GM03348 (cell line): ENCODE data around the gene PHLDB2.

ENCODE experiments used
- DNase-seq: peaks from one replicate; pipeline ENCODE4 v3.0.0; 2012; ENCODE audit warnings: low spot score

The PHLDB2 gene

DNA sequence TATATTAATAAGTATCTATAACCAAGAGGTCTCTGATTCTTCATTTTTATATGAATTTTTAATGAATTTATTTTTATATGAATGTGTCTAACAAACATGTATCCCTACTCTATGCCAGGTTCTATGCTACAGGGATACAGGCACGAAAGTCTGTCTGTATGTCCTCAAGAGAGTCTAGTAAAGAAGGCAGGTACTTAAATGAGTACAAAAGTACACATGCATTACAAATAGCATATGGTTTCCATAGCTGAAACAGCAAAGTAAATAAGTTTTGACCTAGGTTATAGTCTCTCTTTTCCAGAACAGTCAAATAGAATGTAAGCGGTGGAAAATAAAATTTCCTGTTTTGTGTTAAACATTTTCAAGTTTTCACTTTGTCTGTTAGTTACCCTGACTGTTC is 106.4 kb downstream of the PHLDB2 start:
- DNase-seq = no peak

DNA sequence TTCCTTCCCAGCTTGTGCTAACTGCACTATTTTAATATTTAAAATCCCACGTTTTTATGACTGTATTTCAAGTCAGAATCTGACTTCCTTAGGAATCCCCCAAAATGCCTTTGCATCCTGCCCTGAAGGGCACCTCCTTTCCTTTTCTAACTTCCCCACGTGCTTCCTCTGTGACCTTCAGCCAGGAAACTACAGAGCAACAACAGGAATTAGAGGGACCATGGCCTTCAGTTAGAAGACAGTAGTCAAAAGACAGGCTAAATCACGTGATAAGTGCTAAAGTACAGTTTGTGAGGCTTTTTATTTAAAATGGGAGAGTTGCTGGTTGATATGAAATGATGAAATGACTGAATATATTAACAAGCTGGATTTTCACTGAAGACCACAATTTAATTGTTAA is 108.0 kb downstream of the PHLDB2 start:
- no peak for DNase-seq

DNA sequence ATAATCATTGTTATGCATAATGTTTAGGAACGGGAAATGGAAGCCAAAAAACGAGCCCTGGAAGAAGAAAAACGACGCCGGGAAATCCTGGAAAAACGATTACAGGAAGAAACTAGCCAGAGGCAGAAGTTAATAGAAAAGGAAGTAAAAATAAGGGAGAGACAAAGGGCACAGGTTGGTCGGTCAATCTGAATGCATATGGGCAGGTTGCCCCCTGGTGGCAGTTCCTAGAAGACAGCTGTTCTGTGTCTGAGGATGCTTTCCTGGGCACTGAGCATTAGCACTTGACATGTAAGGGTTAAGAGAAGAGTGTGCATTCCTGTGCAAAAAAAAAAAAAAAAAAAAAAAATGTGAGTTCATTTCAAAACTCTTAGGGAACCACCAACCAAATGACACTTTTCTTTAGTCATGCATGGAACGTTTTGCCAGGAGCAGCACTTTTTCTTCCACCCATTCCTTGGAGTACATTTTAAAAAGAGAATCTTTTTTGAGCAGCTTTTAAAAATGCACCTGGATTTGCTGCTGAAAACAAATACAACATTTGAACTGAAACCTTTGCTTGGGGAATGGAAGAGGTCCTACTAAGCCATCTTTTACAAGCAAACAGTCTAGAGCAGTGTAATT is 108.7 kb downstream of the PHLDB2 start:
- peak; percentile 54 for DNase-seq

DNA sequence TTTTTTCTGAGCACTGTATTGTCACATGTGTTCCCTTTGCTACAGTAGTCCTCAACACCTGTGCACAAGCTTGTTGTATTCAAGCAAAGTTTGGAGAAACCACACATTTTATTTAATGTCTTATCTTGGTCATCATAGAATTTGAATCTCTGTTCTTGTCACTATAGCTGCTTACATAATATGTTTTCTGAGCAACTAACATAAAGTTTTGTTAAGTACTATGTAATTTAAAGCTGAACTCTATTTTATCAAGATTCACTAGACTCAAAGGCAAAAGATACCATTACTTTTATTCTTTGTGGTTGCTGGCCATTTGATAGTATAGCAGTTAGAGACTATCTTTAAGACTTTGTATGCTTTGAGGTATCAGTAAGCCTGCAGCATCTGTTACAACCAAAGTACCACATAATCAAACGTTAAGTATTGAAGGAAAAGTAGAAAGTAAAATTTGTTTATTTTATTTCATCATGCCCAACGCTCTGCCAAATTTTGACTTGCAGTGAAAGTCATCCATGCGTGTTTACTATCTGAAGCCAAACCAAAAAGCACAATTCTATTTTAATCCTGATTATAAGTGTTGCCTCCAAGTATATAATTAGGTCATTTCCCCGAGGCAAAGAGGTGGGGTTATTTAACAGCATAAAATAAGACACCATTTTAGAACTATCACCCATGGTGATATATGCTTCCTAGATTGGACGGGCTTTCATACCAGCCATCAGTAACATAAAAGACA is 109.4 kb downstream of the PHLDB2 start:
- no peak for DNase-seq

DNA sequence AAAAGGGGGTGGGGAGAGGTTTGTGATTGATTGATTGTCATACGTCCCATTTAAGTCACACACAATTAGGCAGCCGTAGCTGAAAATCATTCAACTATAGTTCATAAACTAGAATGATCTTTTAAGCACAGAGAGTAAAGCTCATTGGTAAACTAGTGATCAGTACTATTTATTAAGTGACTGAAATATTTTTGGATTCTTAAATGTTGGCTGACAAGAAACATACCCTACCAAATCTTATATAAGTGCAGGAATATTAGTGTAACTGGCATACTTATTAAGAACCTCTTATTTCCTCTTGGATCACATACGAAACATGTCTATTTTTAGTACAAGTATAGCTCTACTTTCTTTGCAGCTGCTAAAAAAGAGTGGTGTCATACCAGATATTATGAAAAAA is 111.3 kb downstream of the PHLDB2 start:
- DNase-seq = no peak

DNA sequence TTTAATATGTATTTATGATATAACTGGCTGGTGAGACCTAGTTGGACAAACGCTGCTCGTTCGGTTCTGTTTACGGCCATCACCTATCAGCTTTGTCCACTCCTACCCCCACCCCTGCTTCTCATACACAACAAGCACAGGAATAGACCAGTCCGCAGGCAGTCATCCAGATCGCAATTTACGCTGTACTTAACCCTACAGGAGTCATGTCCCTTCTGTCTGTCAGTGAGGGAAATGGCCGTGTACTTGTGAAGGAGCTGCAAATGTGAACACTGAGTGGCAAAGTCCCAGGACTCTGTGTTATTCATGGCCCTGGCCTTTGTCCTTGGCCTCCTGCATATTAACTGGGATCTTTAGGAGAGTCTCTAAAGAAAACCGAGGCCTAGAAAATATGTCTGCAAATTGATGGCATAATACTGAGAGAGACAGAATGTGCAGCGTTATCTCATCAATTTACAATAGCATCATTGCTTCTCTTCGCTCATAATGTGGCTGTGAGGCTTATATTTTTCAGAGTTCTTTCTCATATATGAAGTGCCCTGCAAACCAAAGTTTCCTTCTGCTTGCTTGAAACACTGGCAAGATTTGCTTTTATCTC is 112.6 kb downstream of the PHLDB2 start:
- no peak for DNase-seq

DNA sequence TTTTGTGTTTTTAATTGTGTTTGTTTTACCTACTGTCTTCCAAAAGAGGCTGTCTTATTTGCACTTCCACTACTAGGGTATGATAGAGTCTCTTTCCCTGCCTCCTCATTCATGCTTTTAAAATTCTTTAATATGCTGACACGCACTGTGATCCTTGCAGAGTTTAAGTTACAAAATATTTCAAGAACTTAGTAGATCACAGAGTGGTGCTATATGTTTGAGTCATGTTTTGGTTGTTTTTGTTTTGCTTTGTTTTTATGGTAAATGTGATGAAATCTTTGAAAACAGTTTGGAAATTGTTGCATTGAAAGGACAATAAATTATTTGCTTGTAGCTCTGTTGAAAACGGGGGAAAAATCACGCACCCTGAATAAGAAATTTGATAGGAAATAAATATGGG is 113.8 kb downstream of the PHLDB2 start:
- DNase-seq = no peak

DNA sequence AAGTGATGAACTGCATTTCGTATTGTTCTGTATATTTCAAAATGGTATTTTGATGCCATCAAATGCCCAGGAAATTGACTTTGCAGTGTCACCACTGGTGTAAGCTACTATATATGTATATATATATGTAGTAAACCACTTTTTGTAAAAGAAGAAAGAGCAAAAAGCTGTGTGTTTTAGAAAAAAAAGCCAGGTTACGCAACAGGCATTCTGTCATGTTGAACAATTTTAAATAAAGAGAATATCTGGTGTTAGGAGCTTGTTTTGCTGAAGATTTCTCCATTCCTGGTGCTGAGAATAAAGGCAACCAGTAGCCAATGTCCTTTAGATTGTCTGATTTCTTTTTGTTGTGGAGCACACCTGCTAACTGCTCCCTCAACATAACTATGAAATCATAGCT is 116.1 kb downstream of the PHLDB2 start:
- DNase-seq = no peak

DNA sequence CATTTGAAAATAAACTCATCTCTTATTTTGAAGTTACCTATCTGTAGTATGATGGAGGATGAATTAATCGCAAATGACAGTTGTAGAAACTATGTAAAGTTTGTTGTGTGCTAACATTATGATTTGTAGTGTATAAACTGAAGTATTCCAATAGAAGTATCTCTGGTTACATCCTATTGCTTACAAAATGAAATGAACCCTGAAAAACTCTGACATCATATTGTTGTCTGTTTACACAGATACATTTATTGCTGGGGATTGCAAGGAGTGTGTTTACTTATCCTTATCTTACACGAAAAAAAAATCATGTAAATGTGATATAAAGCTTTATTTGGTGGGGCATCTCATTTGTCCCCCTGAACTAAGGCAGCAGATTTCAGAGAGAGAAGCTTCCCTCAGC is 117.2 kb downstream of the PHLDB2 start:
- no peak for DNase-seq

DNA sequence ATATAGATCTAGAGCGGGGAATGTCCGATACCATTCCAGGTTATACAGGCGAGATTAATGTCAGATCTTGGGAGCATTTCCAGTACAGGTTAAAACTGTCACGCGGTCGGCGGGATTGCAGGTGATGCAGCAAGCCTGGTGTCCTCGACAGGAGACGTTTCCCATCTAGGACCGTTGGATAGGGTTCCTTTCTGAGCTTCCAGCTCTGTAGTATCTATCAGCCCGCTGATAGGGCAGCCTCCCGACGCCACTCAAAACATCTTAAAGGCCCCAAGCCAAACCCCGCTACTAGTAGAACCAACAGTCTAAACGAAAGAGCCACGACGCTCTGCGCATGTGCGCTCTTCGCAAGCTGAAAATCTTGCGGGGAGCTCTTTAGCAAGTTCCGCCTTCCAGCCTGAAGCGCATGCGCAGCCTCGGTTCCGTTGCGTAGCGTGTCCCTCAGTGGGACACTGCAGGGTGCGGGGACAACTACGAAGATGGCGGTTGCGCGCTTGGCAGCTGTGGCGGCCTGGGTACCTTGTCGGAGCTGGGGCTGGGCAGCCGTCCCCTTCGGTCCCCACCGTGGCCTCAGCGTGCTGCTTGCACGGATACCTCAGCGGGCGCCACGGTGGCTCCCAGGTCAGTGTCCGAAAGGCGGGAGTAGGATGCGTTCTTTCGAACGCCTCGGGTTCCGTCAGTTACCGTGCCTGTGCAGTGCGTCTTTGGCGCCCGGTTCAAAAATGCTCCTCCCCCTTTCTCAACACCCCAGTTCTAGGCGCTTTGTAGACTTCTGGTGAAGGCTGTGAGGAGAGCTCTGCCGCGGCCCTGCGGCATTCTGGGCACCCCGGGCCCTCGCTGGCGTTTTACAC is 119.7 kb downstream of the PHLDB2 start, which contains the start of gene ABHD10:
ABHD10 (plus strand) TSS at position 444 of the 851 bp plus-strand sequence; CDS start at position 480, 36 bp downstream.
- peak; percentile 96 for DNase-seq

DNA sequence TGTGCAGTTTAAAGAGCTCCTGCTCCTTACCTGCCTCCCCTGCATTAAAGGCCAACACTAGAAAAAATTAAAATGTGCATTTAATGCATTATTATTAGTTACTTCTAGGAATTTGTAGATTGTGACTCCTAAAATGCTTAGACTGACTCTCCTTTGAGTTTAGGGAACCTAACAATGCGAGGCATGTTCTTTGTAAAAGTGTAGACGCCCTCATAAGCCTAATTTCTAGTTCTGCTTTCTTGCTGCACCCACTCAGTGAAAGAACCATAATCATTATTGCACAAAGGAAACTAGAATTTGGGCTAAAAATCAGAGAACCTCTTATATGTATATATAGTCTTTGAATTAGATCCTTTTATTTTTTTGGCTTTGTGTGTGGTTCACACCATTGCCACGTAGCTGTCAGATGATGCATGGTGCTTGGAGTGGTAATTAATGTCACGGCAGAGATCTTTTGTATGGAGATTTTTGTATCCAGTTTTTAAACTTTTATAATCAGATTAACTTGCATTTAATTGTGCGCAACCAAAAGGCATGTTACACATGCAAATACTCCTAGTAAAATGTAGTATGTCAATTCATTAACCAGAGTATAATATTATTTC is 120.5 kb downstream of the PHLDB2 start:
- DNase-seq = no peak

DNA sequence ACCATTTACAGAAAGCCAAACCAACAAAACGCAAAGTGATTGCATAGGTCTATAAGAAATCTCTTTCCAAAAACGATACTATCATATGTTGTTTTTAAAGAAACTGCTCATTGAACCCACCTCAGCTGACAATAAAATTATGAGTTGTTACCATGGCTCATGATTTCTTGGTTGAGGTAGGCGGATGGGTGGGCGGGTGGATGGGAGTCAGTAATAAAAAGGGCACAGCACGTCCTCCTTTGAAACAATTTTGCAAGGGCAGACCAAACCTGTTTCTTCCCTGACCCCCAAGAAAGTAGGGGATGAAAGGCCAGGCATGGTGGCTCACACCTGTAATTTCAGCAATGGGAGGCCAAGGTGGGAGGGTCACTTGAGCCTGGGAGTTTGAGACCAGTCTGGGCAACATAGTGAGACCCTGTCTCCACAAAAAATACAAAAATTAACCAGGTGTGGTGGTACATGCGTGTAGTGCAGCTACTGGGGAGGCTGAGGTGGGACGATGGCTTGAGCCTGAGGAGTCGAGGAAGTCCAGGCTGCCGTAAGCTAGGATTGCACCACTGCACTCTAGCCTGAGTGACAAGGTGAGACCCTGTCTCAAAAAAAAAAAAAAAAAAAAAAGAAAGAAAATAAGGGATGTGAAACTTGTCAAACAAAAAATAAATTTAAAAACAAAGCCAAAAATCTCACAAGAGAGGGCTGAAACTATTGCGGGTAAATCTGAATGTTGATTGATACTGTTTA is 121.8 kb downstream of the PHLDB2 start:
- DNase-seq = no peak

DNA sequence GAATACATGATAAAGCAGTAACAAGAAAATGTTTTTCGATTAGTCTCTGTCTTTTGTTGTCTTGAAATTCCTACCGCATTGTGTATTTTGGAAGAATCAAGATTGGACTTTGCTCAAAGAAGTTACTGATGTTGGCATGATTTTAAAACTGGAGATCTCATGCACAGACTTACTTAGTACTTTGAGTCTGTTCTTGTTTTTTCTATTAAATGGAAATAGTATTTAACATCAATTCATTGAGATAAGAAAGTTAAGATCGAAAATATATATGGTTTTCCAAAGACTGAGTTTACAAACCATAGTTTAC is 122.3 kb downstream of the PHLDB2 start:
- no peak for DNase-seq

DNA sequence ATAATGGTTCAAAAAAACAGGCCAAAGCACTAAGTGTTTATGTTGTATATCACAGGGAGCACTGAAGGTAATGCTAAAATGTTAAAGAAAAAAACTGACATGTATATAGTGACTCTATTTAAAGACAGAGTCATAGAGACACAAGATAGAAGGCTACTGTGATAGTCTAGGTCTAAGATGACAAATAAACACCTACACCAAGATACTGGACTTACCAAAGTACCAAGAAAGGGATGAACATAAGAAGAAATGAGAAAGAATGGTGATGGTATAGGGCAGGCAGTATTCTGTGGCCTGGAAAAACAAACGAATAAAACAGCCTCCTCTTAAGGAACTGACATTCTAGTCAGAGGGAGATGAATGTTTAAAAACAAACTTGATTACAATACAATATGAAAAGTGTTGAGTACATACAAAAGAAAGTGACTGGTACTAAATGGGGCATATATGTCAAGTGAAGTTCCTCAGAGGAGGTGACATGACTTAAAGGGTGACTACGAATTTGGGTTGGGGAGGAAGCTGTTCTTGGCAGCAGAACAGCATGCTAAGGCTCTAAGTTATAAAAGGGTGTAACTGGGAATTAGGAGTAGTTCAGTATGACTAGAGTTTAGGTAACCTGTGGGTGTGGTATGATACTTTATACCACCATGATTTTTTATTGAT is 125.7 kb downstream of the PHLDB2 start:
- DNase-seq = no peak

DNA sequence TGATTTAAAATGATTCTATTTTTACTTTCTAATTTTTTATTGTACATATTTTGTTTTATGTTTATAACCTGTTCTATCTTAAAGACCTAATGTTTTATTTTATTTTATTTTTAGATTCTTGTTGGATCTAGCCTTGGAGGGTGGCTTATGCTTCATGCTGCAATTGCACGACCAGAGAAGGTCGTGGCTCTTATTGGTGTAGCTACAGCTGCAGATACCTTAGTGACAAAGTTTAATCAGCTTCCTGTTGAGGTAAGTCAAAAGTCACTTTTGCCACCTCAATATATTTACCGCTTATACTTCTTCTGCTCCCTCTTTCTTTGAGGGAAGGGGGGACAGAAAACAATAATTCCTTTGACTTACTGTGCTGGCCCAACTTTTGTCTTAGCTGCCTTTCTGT is 127.7 kb downstream of the PHLDB2 start:
- no peak for DNase-seq

DNA sequence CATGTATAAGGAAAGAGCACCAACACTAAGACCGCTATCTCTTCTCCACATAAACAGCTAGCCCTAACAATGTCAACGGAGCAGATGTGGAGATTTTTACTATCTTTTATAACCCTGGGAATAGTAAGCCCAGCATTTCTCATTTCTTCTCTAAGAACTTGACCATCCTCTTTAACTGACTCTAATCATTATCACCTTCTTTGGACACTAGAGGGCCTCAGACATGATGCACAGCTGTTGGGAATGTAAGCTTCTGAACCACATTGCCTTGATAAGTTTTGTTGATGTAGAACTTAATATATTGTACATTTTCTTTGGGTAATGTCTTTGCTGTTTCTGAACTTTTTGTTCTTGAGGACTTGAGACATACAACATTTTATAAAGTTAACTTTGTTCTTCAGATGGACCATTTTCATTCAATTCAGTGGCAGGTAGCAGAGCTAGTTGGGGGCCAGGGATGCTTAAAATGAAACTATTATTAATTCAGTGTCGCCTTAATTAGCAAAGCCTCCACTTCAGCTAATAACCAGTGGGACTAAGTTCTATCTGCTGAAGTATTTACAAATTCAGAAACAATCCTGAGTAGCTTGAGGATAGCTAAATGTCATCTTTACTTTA is 130.1 kb downstream of the PHLDB2 start:
- DNase-seq = peak; percentile 65

DNA sequence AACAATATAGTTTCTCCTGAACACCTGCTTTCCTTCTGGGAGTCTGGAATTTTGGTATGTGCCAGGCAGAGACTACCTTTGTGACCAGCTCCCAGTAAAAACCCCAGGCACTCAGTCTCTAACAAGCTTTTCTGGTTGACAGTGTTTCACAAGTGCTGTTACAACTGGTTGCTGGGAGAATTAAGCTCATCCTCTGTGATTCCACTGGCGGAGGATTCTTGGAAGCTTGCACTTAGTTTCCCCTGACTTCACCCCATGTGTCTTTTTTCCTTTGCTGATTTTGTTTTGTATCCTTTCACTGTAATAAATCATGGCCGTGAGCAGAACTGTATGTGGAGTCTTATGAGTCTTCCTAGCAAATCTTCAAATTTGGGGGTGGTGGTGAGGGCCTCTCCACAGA is 134.0 kb downstream of the PHLDB2 start:
- no peak for DNase-seq

DNA sequence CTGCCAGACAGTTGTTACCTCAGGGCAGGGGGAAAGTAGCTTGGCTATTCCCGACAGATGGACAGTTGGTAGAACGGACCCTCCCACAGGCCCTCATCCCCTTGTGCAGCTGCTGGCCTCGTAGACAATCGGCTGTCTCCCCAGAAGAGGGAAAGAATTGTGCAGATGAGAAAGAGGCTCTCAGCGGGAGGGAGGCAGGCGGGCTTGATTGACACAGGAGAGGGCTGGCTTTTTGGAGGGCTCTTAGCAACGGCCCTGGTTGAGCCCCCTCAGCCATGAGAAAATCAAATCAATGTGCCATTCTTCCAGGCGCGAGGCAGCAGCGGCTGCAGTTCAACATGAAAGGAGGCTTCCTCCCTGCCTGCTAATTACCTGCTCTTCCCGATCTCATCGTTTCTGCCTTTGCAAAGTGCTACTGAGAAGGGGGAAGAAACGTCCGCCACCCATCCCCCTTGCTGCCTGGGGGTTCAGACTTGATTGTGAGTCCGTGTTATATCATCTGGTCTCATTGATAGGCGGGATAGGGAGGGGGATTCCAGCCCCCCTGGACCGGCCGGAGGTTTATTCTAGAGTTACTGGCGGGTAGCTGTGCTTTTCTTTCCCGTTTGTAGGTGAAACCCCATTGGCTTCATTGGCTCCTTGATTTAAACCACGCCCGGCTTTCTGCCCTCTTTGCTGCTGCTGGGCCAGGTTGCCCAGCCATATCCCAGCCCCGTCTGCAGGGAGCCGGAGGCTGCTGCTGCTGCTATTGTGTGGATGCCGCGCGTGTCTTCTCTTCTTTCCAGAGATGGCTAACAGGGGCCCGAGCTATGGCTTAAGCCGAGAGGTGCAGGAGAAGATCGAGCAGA is 139.8 kb downstream of the PHLDB2 start, which contains the start of gene TAGLN3:
TAGLN3 (plus strand) TSS at position 287 of the 848 bp plus-strand sequence; CDS start at position 788, 501 bp downstream.
- DNase-seq = peak; percentile 45
